Measurements from ENCODE around the gene CD38.

- no peak for TF ChIP-seq CTCF (IDR thresholded peaks at IDR 0.05)
- TF ChIP-seq POLR2AphosphoS5 (IDR thresholded peaks at IDR 0.05), result no peak
- TF ChIP-seq POLR2A (IDR thresholded peaks at IDR 0.05), result no peak
Observed at GRCh38 chr4:15901007-15901406, 122.9 kb downstream of the CD38 start.

Data from suprapubic skin (tissue), 4 donors.